Ascending aorta (tissue), 2 donors: ENCODE measurements around the gene MCTP2. TPM values are rescaled to one million over a fixed set of nuclear protein-coding genes. Genes with fewer than 3 reads are reported as not detected.

Experiments used
- DNase-seq, 2 donors: peaks; one replicate each; pipeline ENCODE4 v3.0.0-alpha.2; 2019; ENCODE audit warnings: low spot score in 2 of 2
- H3K27ac ChIP-seq, 2 donors: fragments of 200-600 bp; sonication (generic); one replicate each; pipeline ENCODE4 v1.5.1; 2016 to 2017; ENCODE audit warnings: mild to moderate bottlenecking in 1 of 2
- H3K27me3 ChIP-seq: fragments of 200-600 bp; sonication (generic); one replicate; pipeline ENCODE4 v1.5.1; 2017
- H3K36me3 ChIP-seq, 2 donors: fragments of 200-600 bp; sonication (generic); one replicate each; pipeline ENCODE4 v1.5.1; 2016
- H3K4me1 ChIP-seq, 2 donors: fragments of 200-600 bp; sonication (generic); one replicate each; pipeline ENCODE4 v1.5.1; 2016 to 2017; ENCODE audit warnings: mild to moderate bottlenecking in 1 of 2
- H3K4me3 ChIP-seq, 2 donors: fragments of 200-600 bp; sonication (generic); one replicate each; pipeline ENCODE4 v1.5.1; 2016 to 2017; ENCODE audit warnings: mild to moderate bottlenecking in 1 of 2
- H3K9me3 ChIP-seq, 2 donors: fragments of 200-600 bp; sonication (generic); one replicate each; pipeline ENCODE4 v1.5.1; 2016
- intact Hi-C: fragments of 100-400 bp; cut with DNase I; formaldehyde crosslinking; loops from one replicate; pipeline ENCODE4 v1.15.1; 2023
- total RNA-seq: library from RNA; depleted of rRNA; stranded (reverse); fragments of >200 nt; gene quantifications from one replicate; pipeline ENCODE4 v1.1.0, GENCODE V29; 2016
- TF ChIP-seq, protein P1 (sequence below), 3 experiments: fragments of 200-600 bp in 2 of 3; fragments of 450-650 bp in 1 of 3; sonication (generic) in 2 of 3; IDR thresholded peaks; one replicate each; pipeline ENCODE4 v1.5.1; 2016 to 2019; ENCODE audit warnings: antibody characterized with exemption in 3 of 3, mild to moderate bottlenecking in 1 of 3, moderate library complexity in 1 of 3

The MCTP2 gene
- total RNA-seq, 1 donor from 2014 or later = 25.5 TPM

DNA sequence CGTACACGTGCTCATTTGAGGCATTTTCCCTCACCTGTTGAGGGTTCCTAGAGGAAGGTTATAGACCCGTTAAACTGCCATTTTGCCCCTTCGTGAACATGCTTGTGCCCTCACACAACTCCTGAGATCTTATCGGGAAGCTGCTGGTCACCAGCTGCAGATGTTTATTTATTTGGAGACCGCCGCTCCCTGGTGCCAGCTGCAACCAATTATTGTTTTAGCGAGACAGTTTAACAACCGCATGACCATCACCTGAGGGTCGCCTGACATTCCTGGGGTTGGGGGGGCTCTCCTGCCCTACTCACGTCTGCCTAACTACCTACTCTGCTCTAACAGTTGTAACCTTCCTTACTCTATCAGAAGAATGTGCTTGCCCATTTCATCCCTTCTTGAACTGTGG, 292.5 kb downstream of the MCTP2 start:
- Histone ChIP-seq H3K36me3 (no peaks in the 10 kb centered on the region), H3K27ac (no peak overlapping the region), H3K4me1 (no peaks in the 10 kb centered on the region), H3K4me3 (no peak overlapping the region), H3K9me3 (no peaks in the 10 kb centered on the region), H3K27me3 (no peaks in the 10 kb centered on the region)
- TF ChIP-seq, protein P1, sequence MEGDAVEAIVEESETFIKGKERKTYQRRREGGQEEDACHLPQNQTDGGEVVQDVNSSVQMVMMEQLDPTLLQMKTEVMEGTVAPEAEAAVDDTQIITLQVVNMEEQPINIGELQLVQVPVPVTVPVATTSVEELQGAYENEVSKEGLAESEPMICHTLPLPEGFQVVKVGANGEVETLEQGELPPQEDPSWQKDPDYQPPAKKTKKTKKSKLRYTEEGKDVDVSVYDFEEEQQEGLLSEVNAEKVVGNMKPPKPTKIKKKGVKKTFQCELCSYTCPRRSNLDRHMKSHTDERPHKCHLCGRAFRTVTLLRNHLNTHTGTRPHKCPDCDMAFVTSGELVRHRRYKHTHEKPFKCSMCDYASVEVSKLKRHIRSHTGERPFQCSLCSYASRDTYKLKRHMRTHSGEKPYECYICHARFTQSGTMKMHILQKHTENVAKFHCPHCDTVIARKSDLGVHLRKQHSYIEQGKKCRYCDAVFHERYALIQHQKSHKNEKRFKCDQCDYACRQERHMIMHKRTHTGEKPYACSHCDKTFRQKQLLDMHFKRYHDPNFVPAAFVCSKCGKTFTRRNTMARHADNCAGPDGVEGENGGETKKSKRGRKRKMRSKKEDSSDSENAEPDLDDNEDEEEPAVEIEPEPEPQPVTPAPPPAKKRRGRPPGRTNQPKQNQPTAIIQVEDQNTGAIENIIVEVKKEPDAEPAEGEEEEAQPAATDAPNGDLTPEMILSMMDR (IDR thresholded peaks at IDR 0.05) = no peak
- DNase-seq = no peak
- intact Hi-C loops = no loop called here

DNA sequence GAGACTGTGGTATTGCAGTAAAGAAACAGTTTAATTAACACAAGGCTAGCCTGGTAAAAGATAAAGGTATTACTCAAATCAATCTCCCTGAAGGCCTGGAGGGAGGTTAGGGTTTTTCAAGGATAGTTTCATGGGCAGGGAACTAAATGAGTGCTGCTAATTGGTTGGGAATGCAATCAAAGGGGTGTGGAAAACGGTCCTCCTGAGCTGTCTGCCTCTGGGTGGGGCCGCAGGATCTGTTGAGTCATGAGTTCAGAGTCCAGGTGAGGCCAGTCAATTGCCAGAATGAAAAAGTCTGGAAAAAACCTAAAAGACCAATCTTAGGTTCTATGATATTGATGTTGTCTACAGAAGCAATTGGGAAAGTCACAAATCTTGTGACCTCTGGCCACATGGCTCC, 293.2 kb downstream of the MCTP2 start:
- Histone ChIP-seq H3K4me3 (no peak overlapping the region), H3K27ac (no peak overlapping the region), H3K27me3 (no peaks in the 10 kb centered on the region), H3K36me3 (no peaks in the 10 kb centered on the region), H3K4me1 (no peaks in the 10 kb centered on the region), H3K9me3 (no peaks in the 10 kb centered on the region)
- intact Hi-C loops = no loop called here
- TF ChIP-seq, protein P1 (IDR thresholded peaks at IDR 0.05) = no peak
- no peak for DNase-seq

DNA sequence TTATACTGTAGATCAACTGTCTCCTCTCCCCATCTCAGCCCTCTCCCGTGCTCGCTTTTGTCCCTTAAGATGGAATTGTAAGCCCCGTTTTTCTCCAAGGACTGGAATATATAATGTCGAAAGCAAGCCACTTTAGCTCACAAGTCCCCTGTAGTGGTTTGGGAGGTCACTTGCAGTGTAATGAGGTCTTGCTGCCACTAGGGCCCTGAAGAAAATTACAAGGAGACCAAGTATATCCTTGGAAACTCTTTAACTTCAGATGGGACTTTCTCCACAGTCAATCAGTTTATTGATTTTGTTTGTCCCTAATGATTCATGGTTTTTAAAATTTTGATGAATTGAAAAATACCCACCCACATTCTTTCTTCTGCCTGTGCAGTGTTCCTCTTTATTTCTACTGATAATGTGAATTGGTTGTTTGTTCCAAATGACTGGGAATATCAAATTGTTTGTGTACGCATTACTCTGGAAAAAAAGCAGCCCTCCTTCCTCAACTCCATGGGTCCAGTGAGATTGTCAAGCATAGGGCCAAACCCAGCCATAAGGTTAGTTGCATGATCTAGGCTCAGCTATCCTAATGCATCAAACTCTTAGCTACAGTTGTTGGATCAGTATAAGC, 294.8 kb downstream of the MCTP2 start:
- Histone ChIP-seq H3K27ac (no peak overlapping the region), H3K9me3 (no peaks in the 10 kb centered on the region), H3K27me3 (no peaks in the 10 kb centered on the region), H3K4me1 (no peaks in the 10 kb centered on the region), H3K36me3 (no peaks in the 10 kb centered on the region), H3K4me3 (no peak overlapping the region)
- intact Hi-C loops = no loop called here
- TF ChIP-seq, protein P1 (IDR thresholded peaks at IDR 0.05) = peak in 1 of 3 experiments; percentile 5
- no peak for DNase-seq

DNA sequence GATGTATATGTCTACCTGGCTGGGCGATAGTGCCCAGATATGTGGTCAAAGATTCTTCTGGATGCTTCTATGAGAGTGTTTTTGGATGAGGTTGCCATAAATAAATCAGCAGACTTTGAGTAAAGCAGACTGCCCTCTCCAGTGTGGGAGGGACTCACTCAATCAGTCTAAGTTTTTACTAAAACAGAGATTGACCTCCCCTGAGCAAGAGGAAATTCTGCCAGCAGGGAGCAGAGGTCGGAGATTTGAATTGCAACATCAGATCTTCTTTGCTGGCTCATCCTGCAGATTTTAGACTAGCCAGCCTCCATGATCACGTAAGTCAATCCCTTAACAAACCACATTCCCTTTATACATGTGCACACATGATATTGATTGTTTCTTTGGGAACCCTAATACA, 300.9 kb downstream of the MCTP2 start:
- Histone ChIP-seq H3K4me3 (no peak overlapping the region), H3K9me3 (no peaks in the 10 kb centered on the region), H3K4me1 (no peaks in the 10 kb centered on the region), H3K36me3 (no peaks in the 10 kb centered on the region), H3K27me3 (no peaks in the 10 kb centered on the region), H3K27ac (no peak overlapping the region)
- no peak for DNase-seq
- intact Hi-C loops = no loop called here
- TF ChIP-seq, protein P1 (IDR thresholded peaks at IDR 0.05) = no peak
